H1 (cell line): ENCODE data around the gene TBCD. TPM values are rescaled to one million over a fixed set of nuclear protein-coding genes. Genes with fewer than 3 reads are reported as not detected.
A peak's percentile ranks its signal among the peaks of the same experiment; 100 is the strongest.

ENCODE experiments used
- CTCF ChIA-PET: fragments of 300-600 bp; sonication (Branson Sonifier 250); formaldehyde crosslinking; loops from one replicate; lab custom pipeline; 2021; ENCODE audit not compliant: partially characterized antibody; lab: Charles Lee
- POLR2A ChIA-PET: fragments of 300-600 bp; sonication (Branson Sonifier 250); formaldehyde crosslinking; loops from one replicate; lab custom pipeline; 2021; ENCODE audit warnings: inconsistent platforms; ENCODE audit not compliant: partially characterized antibody; lab: Charles Lee
- DNase-seq, 2 experiments: peaks; one replicate each; pipeline versions ENCODE4 v3.0.0 to v3.0.0-alpha.2; 2010 to 2022; ENCODE audit warnings: low spot score in 2 of 2, low read depth in 1 of 2, mixed read lengths in 1 of 2
- FAIRE-seq: peaks from 2 replicates; lab custom pipeline; 2011; peaks lifted over from hg19 to GRCh38; lab: Jason Lieb, UNC
- H2AFZ ChIP-seq: 2 replicates; pipeline ENCODE4 v1.8.1; 2012; ENCODE audit warnings: low read length, inconsistent platforms
- H2AK5ac ChIP-seq: 2 replicates; pipeline ENCODE4 v1.6.1; 2013; ENCODE audit warnings: low read depth, low read length
- H2BK120ac ChIP-seq: replicated peaks from 2 replicates; pipeline ENCODE3; 2013; ENCODE audit warnings: low read depth, low read length, inconsistent platforms
- H2BK12ac ChIP-seq: 2 replicates; pipeline ENCODE4 v1.6.1; 2013; ENCODE audit warnings: low read depth, low read length
- H2BK15ac ChIP-seq: 2 replicates; pipeline ENCODE4 v1.6.1; 2013; ENCODE audit warnings: low read length
- H2BK20ac ChIP-seq: 2 replicates; pipeline ENCODE4 v1.6.1; 2013; ENCODE audit warnings: low read length
- H2BK5ac ChIP-seq: 2 replicates; pipeline ENCODE4 v1.6.1; 2013; ENCODE audit warnings: low read depth, low read length
- H3K14ac ChIP-seq: 2 replicates; pipeline ENCODE4 v1.6.1; 2013; ENCODE audit warnings: inconsistent platforms; ENCODE audit not compliant: insufficient read length
- H3K18ac ChIP-seq: 2 replicates; pipeline ENCODE4 v1.6.1; 2013; ENCODE audit warnings: low read length; ENCODE audit errors: extremely low read depth
- H3K23ac ChIP-seq: 2 replicates; pipeline ENCODE4 v1.6.1; 2013; ENCODE audit warnings: inconsistent platforms; ENCODE audit not compliant: insufficient read length
- H3K23me2 ChIP-seq: 2 replicates; pipeline ENCODE4 v1.6.1; 2013; ENCODE audit warnings: low read depth, low read length
- H3K27ac ChIP-seq: 2 replicates; pipeline ENCODE4 v1.6.1; 2011; ENCODE audit warnings: low read depth, low read length, inconsistent platforms
- H3K27me3 ChIP-seq, 4 experiments: replicated peaks in 1 of 4; 1 replicate in 1 of 4; 2 replicates in 3 of 4; pipeline versions ENCODE4 v1.6.1 to v1.8.1; 2011 to 2013; ENCODE audit warnings: low read length in 3 of 4, mild to moderate bottlenecking in 3 of 4, inconsistent platforms in 2 of 4, mixed read lengths in 2 of 4, moderate library complexity in 1 of 4; ENCODE audit not compliant: control insufficient read depth in 3 of 4, insufficient read depth in 3 of 4; ENCODE audit errors: extremely low read depth in 1 of 4
- H3K36me3 ChIP-seq, 4 experiments: 2 replicates each; pipeline versions ENCODE4 v1.6.1 to v1.8.1; 2011 to 2013; ENCODE audit warnings: mild to moderate bottlenecking in 4 of 4, low read length in 3 of 4, moderate library complexity in 2 of 4, control low read depth in 1 of 4, inconsistent platforms in 1 of 4; ENCODE audit not compliant: insufficient read depth in 4 of 4, control insufficient read depth in 2 of 4
- H3K4ac ChIP-seq: replicated peaks from 2 replicates; pipeline ENCODE3; 2013; ENCODE audit warnings: low read length, low read depth, mixed read lengths, inconsistent platforms; ENCODE audit not compliant: insufficient read length
- H3K4me1 ChIP-seq, 4 experiments: replicated peaks in 1 of 4; 1 replicate in 1 of 4; 2 replicates in 3 of 4; pipeline versions ENCODE4 v1.6.1 to v1.8.1; 2011 to 2013; ENCODE audit warnings: low read length in 3 of 4, inconsistent platforms in 2 of 4, mixed read lengths in 1 of 4; ENCODE audit not compliant: insufficient read depth in 4 of 4, control insufficient read depth in 3 of 4
- H3K4me2 ChIP-seq, 2 experiments: 2 replicates each; pipeline versions ENCODE4 v1.6.1 to v1.8.1; 2011 to 2013; ENCODE audit warnings: low read depth in 2 of 2, low read length in 2 of 2, control low read depth in 1 of 2, inconsistent platforms in 1 of 2, mild to moderate bottlenecking in 1 of 2; ENCODE audit not compliant: insufficient read depth in 1 of 2
- H3K4me3 ChIP-seq, 4 experiments: fragments of 200-600, 300-600 bp in 1 of 4; sonication (generic), shearing (Covaris generic), sonication (Bioruptor Twin) in 1 of 4; 2 replicates each; pipeline versions ENCODE4 v1.5.1 to v1.8.1; 2011 to 2016; ENCODE audit warnings: low read length in 4 of 4, low read depth in 3 of 4, control low read depth in 2 of 4, inconsistent platforms in 2 of 4, mild to moderate bottlenecking in 2 of 4, mixed read lengths in 1 of 4, moderate library complexity in 1 of 4; ENCODE audit not compliant: insufficient read depth in 2 of 4; ENCODE audit errors: extremely low read depth in 1 of 4
- H3K56ac ChIP-seq: replicated peaks from 2 replicates; pipeline ENCODE3; 2013; ENCODE audit warnings: low read depth, mild to moderate bottlenecking, mixed read lengths, low read length, inconsistent platforms; ENCODE audit not compliant: insufficient read length
- H3K79me1 ChIP-seq: 2 replicates; pipeline ENCODE4 v1.6.1; 2013; ENCODE audit warnings: low read depth, low read length, control low read depth
- H3K79me2 ChIP-seq, 2 experiments: 2 replicates each; pipeline versions ENCODE4 v1.6.1 to v1.8.1; 2012 to 2013; ENCODE audit warnings: low read length in 2 of 2, mild to moderate bottlenecking in 2 of 2, inconsistent platforms in 1 of 2; ENCODE audit not compliant: insufficient read depth in 2 of 2, control insufficient read depth in 1 of 2
- H3K9ac ChIP-seq, 4 experiments: replicated peaks in 1 of 4; 1 replicate in 1 of 4; 2 replicates in 3 of 4; pipeline versions ENCODE4 v1.6.1 to v1.8.1; 2011 to 2013; ENCODE audit warnings: low read depth in 3 of 4, low read length in 3 of 4, control low read depth in 2 of 4, mild to moderate bottlenecking in 2 of 4, moderate library complexity in 2 of 4, inconsistent platforms in 1 of 4; ENCODE audit errors: extremely low read depth in 1 of 4
- H3K9me3 ChIP-seq, 2 experiments: 2 replicates each; pipeline versions ENCODE4 v1.6.1 to v1.8.1; 2012 to 2013; ENCODE audit warnings: mild to moderate bottlenecking in 2 of 2, moderate library complexity in 2 of 2, control low read depth in 1 of 2, inconsistent platforms in 1 of 2, low read depth in 1 of 2, low read length in 1 of 2, mixed read lengths in 1 of 2; ENCODE audit not compliant: insufficient read depth in 2 of 2
- H4K20me1 ChIP-seq, 2 experiments: replicated peaks in 1 of 2; 2 replicates each; pipeline versions ENCODE3 to v1.8.1; 2011 to 2013; ENCODE audit warnings: inconsistent platforms in 2 of 2, low read length in 2 of 2, mild to moderate bottlenecking in 1 of 2; ENCODE audit not compliant: insufficient read depth in 2 of 2, control insufficient read depth in 1 of 2
- H4K5ac ChIP-seq: 2 replicates; pipeline ENCODE4 v1.6.1; 2013; ENCODE audit warnings: low read length, low read depth, mixed read lengths, inconsistent platforms; ENCODE audit not compliant: insufficient read length
- H4K8ac ChIP-seq: 2 replicates; pipeline ENCODE4 v1.8.0; 2013; ENCODE audit warnings: mild to moderate bottlenecking, moderate library complexity, low read length, inconsistent platforms; ENCODE audit not compliant: insufficient read depth; ENCODE audit errors: extremely low read depth
- H4K91ac ChIP-seq: replicated peaks from 2 replicates; pipeline ENCODE3; 2013; ENCODE audit warnings: low read length, mixed read lengths, inconsistent platforms; ENCODE audit not compliant: insufficient read length
- HDAC2 ChIP-seq, 2 experiments: fragments of 300-600 bp in 1 of 2; sonication (generic) in 1 of 2; IDR thresholded peaks; 2 replicates each; pipeline ENCODE4 v1.6.1; 2011 to 2012; ENCODE audit warnings: low read depth in 2 of 2, low read length in 2 of 2, mild to moderate bottlenecking in 2 of 2, moderate library complexity in 2 of 2, borderline replicate concordance in 1 of 2, inconsistent platforms in 1 of 2
- RAD21 ChIP-seq, 2 experiments: IDR thresholded peaks in 1 of 2; conservative IDR thresholded peaks in 1 of 2; 2 replicates each; pipeline ENCODE4 v1.6.1; 2011; ENCODE audit warnings: low read depth in 2 of 2, low read length in 2 of 2, improper control_type of control experiment in 1 of 2, inconsistent platforms in 1 of 2, mild to moderate bottlenecking in 1 of 2, moderate library complexity in 1 of 2
- WGBS, 2 experiments: shearing (Covaris generic) in 1 of 2; methylation state at CpG; one replicate each; pipeline versions ENCODE4 v1.1.6 to v1.1.7; 2013 to 2015; ENCODE audit warnings: low lambda C conversion rate in 2 of 2, mixed read lengths in 2 of 2, inconsistent platforms in 1 of 2, low coverage in 1 of 2, missing lambda C conversion rate in 1 of 2; ENCODE audit not compliant: insufficient replicate concordance in 2 of 2, insufficient coverage in 1 of 2, insufficient read length in 1 of 2; ENCODE audit errors: extremely low coverage in 1 of 2, missing lambda C conversion rate in 1 of 2; 5-methylcytosine and 5-hydroxymethylcytosine counted together
- polyA plus RNA-seq, 7 experiments: library from polyadenylated mRNA; depleted of rRNA in 3 of 7; stranded (reverse) in 5 of 7; unstranded in 2 of 7; fragments of >200 nt in 5 of 7; fragments of 200-250 nt in 2 of 7; gene quantifications; 1 replicate in 5 of 7; 2 replicates in 1 of 7; 4 replicates in 1 of 7; pipeline versions ENCODE4 v1.2.1 to v1.2.3, GENCODE V29; 2011 to 2013; ENCODE audit warnings: missing spikeins in 2 of 7, mixed read lengths in 2 of 7
- total RNA-seq: library from RNA; stranded (reverse); fragmentation: NEBNext Ultra II Directional; extraction: Animal tissue kit (Norgen Biotek cat#: 25700); gene quantifications from 2 replicates; pipeline ENCODE4 v1.2.1, GENCODE V29; 2021

The TBCD gene
- total and polyA plus RNA-seq, 2 of the 8 experiments (the other 6 are each of a cell fraction or from before 2014, with no cell fraction given) = 118 to 162 TPM

DNA sequence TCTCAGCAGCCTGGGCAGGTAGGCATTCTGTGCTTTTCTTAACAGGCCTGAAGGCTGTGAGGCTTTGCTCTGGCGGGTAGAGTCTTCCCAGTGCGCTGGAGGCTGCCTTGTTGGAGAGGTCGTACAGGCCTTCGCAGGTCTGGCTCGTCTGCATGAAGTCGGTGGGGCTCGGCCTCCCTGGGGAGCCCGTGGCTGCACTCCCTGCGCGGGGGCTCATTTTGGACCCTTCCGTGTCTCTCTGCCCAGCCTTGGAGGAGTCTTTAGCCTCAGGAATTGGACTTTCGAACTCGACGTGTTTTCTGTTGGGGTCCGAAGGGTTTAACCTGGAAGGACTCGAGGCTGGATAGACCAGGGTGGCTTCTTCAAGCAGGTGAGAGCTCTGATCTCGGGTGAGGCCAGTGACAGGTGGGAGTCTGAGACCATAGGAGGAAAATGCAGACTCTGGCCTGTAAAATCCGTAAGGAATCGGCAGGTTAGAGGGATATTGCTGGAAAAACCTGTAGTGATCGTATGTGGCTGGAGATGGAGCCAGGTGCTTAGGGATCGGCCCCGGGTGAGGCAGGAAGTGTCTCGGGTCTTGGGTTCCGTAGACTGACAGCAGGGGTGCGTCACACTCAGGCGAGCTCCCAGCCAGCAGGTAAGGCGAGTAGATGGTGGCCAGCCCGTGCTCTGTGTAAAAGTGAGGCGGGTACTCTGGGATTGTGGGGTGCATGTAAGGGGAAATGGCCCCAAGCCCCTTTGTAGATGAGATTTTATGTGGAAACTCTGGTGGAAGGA lies 79.4 kb downstream of the TBCD start:
- CTCF ChIA-PET = interaction anchor here (1.1 to 3.6 kb wide), 6 partner anchors 9 to 50 kb away, joined by 3 to 14 read pairs (median 5); no protein-coding TSS in a partner anchor
- no peak overlapping the region for H3K4me3 ChIP-seq
- FAIRE-seq (no peak), DNase-seq (no peak)
- H3K23me2 ChIP-seq = no peaks in the 10 kb centered on the region
- no peak overlapping the region for H2BK15ac ChIP-seq
- H3K4me2 ChIP-seq = no peak overlapping the region
- H3K9ac ChIP-seq = no peak overlapping the region
- H3K18ac ChIP-seq = no peak overlapping the region
- no peak overlapping the region for H3K27ac ChIP-seq
- TF ChIP-seq HDAC2 (IDR thresholded peaks at IDR 0.05; ENCODE audit: borderline replicate concordance in 1 of 2, low read depth in 2 of 2, low read length in 2 of 2) (no peak), RAD21 (IDR thresholded peaks at IDR 0.05 in 1 of 2, conservative IDR thresholded peaks at IDR 0.05 in 1 of 2; ENCODE audit: low read depth in 2 of 2, low read length in 2 of 2) (peak in 1 of 2 experiments; percentile 4; a peak in 1 of 4 replicates)
- 90% methylated on average over 29 of the region's 29 CpGs; no CpG with 5 or more reads in 1 of the 2 experiments for WGBS, 2 experiments
- peaks cover 0 to 6% (median 0%) of the 10 kb centered on the region in 4 experiments; a peak in 3 of 7 replicates for H3K4me1 ChIP-seq
- peaks cover 2 to 26% (median 18%) of the 10 kb centered on the region in 4 experiments; a peak in 5 of 8 replicates for H3K36me3 ChIP-seq
- no peak overlapping the region for H3K23ac ChIP-seq
- peak overlapping the region; percentile 88; the same call in 1 of the 2 replicates for H4K8ac ChIP-seq
- H3K79me2 ChIP-seq = peaks cover 0 to 7% of the 10 kb centered on the region in 2 experiments; a peak in 1 of 4 replicates
- peaks cover 7% of the 10 kb centered on the region for H3K79me1 ChIP-seq
- no peaks in the 10 kb centered on the region for H3K9me3 ChIP-seq
- no peak overlapping the region for H2BK5ac ChIP-seq
- no peak overlapping the region for H2AFZ ChIP-seq
- H2BK12ac ChIP-seq = no peak overlapping the region
- no peak overlapping the region for H3K4ac ChIP-seq
- no peak overlapping the region for H4K5ac ChIP-seq
- H4K20me1 ChIP-seq = peaks cover 7 to 13% of the 10 kb centered on the region in 2 experiments
- no peak overlapping the region for H4K91ac ChIP-seq
- no peak overlapping the region for H2BK120ac ChIP-seq
- no peak overlapping the region for H2BK20ac ChIP-seq
- no peak overlapping the region for H3K14ac ChIP-seq
- no peak overlapping the region for H3K56ac ChIP-seq
- POLR2A ChIA-PET = no interaction called here
- H3K27me3 ChIP-seq = no peaks in the 10 kb centered on the region
- no peak overlapping the region for H2AK5ac ChIP-seq
